Measurements from ENCODE around the gene CTSH.

The CTSH gene

GRCh38 chr15:78927077-78927790, 17.6 kb downstream of the CTSH start:
- no peak for DNase-seq (ENCODE audit: low read depth)
- H3K4me3 ChIP-seq (ENCODE audit: low read depth, low read length) = no peak overlapping the region
- TF ChIP-seq CTCF (IDR thresholded peaks at IDR 0.05; ENCODE audit: low read depth, low read length, missing control alignments) = no peak

- H3K4me3 ChIP-seq (ENCODE audit: low read depth, low read length) = no peak overlapping the region
- no peak for DNase-seq (ENCODE audit: low read depth)
- TF ChIP-seq CTCF (IDR thresholded peaks at IDR 0.05; ENCODE audit: low read depth, low read length, missing control alignments) = no peak
Observed at GRCh38 chr15:78925956-78926743, 18.7 kb downstream of the CTSH start.

- H3K4me3 ChIP-seq (ENCODE audit: low read depth, low read length) = no peak overlapping the region
- TF ChIP-seq CTCF (IDR thresholded peaks at IDR 0.05; ENCODE audit: low read depth, low read length, missing control alignments) = no peak
- no peak for DNase-seq (ENCODE audit: low read depth)
Observed at GRCh38 chr15:78925076-78925624, 19.7 kb downstream of the CTSH start.

- TF ChIP-seq CTCF (IDR thresholded peaks at IDR 0.05; ENCODE audit: low read depth, low read length, missing control alignments) = no peak
- no peak for DNase-seq (ENCODE audit: low read depth)
- H3K4me3 ChIP-seq (ENCODE audit: low read depth, low read length) = no peak overlapping the region
Observed at GRCh38 chr15:78923480-78924360, 21.1 kb downstream of the CTSH start.

GRCh38 chr15:78923015-78923414, 21.8 kb downstream of the CTSH start:
- TF ChIP-seq CTCF (IDR thresholded peaks at IDR 0.05; ENCODE audit: low read depth, low read length, missing control alignments) = no peak
- no peak for DNase-seq (ENCODE audit: low read depth)
- H3K4me3 ChIP-seq (ENCODE audit: low read depth, low read length) = no peak overlapping the region

GRCh38 chr15:78922527-78922926, 22.3 kb downstream of the CTSH start:
- no peak for DNase-seq (ENCODE audit: low read depth)
- TF ChIP-seq CTCF (IDR thresholded peaks at IDR 0.05; ENCODE audit: low read depth, low read length, missing control alignments) = no peak
- H3K4me3 ChIP-seq (ENCODE audit: low read depth, low read length) = no peak overlapping the region

Measured in GM12864 (cell line).